HG03520 (cell line): ENCODE measurements around the gene ANXA11.

ENCODE experiments used
- ATAC-seq: cut with Tn5 transposase; IDR thresholded peaks from one replicate; pipeline ENCODE4 v1.9.1; 2021; ENCODE audit warnings: mild to moderate bottlenecking, moderate library complexity; ENCODE audit not compliant: unreplicated experiment

Gene ANXA11

DNA sequence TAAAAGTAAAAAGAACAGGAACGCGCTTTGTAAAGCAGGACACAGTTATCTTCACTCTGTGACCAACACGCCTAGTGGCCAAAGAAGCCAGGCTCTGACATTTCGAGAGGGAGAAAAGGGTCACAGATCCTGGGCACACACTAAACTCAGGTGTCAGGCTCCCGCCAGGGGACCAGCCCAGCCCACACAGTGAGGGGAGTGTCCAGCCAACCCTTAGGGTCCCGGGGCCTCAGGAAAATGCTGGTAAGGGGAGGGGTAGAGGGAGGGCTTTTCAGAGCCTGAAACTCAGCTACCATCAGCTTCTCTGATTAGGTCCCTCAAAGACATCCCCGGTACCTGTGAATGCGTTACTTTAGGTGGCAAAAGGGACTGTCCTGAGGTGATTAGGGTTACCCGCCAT, 16.6 kb downstream of the ANXA11 start:
- no peak for ATAC-seq

DNA sequence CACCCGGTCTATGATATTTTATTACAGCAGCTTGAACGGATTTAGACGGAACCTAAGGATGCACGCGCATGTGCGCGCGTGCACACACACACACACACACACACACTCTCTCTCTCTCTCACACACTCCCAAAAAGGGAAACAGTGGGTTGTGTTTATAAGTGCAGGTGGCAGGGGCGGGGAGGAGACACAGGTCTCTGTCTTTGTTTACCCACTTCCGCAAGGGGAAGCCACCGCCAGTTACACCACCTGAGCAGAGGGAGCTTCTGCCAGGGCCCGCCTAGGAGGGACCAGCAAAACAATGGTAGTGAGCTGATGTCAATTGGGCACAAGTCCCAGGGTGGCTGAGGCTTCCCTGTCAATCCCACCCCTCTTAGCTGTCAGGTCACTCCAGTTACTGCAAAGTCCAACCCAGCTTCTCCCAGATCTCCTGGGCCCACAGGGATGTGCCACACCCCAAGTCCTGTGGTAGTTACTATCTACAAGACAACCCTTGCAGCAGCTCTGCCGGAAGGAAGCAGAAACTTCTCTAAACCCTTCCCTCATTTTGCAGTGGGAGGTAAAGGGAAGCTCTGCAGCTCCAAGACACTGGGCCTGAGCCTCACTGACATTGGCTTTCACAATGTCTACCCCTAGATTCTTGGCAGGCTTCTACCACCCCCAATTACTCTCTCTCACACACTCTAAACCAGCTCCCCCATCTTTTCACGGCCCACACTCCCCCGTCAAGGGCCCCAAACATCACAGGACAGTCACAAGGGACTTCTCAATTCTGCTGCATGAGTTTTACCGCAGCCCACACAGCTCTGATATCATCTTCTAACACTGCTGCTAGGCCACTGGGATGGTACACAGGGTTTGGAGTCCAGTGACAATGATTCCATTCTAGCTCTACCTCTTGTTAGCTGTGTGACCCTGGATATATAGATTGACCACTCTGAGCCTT, 17.6 kb downstream of the ANXA11 start:
- peak; percentile 75 for ATAC-seq

DNA sequence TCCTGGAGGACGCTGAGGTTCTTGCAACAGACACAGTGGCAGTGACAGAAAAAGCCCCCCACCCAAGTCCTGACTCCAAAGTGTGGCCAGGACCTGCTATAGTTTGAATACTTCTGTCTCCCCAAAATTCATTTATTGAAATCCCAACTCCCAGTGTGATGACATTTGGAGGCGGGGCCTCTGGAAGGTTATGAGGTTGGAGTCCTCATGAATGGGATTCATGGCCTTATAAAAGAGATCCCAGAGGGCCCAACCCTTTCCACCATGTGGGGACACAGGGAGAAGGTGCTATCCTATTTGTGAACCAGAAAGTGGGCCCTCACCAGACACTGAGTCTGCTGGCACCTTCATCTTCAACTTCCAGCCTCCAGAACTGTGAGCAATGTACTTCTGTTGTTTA, 18.3 kb downstream of the ANXA11 start:
- no peak for ATAC-seq

DNA sequence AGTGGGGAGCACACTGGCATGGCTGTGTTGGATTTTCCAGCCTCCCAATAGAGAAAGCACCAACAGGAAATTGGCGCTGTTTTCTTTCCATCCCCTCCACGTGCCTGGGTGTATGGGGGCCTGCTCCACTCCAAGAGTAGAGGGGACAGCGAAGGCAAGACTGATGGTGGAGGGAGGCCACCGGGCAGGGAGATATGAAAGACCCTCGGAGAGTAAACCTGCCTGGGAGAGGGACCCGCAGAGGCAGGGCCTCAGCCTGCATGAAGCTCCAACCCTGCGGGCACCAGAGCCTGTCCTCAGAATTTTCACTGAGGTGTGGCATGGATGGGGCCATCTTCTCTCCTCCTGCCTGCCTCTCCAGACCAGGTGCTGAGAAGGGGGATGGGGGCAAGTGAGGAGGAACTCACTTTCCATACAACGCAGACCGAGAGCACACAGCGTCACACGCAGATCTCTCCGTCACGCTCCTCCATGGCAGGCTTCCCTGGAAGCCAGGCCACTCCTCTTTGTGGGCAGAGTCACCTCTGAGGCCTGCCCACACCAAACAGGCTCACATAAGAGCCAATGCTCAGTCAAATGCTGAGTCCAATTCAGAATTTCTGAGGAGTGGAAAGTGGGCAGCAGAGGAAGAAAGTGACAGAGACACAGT, 18.8 kb downstream of the ANXA11 start:
- no peak for ATAC-seq

DNA sequence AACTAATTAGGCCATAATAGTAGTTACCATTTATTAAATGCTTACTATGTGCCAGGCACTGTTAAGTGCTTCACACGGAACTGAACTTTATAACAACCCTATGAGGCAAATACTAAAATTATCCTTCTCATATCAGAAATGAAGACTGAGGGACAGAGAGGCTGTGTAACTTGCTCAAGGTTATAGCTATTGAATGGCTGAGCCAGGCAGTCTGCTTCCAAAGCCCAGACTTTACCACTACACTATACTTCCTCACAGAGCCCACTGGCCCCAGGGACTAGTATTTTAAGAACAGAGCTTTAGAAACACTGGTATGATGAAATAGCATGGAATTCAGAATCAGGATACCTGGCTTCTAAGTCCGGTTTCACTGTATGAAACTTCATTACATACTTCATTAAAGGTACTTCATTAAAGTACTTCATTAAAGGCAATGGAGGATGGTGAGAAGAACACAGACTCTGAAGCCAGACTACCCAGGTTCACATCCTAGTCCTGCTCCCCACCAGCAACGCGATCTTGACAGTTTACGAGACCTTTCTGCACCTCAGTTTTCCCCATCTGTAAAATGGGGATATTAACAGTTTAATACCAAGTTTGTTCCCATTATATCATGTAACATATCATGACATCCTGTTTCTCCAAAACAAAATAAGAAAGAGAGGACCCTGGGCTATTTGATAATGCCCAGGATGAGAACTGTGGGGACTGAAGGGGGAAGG, 19.6 kb downstream of the ANXA11 start:
- no peak for ATAC-seq

DNA sequence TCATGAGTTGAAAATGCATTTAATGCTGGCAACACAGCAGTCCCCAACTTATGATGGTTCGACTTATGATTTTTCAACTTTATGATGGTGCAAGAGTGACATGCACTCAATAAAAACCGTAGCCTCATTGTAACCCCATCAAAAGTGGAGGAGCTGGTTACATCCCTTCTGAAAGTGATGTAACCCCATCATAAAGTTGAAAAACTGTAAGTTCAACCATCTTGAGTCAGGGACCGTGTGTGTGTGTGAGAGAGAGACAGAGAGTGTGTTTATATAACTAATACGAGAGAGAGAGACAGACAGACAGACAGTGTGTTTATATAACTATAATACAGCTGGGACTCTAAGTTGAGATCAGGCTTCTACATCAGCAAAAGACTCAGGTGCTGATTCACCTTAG, 21.0 kb downstream of the ANXA11 start:
- ATAC-seq, result no peak

DNA sequence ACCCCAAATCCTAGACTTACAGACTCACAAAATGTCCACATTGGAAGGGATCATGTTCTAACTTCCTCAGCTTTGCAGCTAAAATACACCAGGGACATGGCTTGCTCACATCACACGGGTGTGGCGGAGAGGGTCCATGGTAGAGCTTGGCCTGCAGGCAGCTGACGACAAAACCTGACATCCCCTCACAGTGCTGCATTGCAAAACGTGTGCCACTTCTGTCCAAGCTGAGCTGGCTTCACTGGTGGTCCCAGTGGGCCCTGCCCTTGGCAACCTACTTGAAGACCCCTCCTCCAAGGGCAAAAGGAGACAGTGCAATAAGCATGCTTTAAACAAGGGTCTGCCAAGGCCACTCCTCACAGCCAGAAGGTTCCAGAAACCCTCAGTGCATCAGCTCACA, 21.9 kb downstream of the ANXA11 start:
- no peak for ATAC-seq

DNA sequence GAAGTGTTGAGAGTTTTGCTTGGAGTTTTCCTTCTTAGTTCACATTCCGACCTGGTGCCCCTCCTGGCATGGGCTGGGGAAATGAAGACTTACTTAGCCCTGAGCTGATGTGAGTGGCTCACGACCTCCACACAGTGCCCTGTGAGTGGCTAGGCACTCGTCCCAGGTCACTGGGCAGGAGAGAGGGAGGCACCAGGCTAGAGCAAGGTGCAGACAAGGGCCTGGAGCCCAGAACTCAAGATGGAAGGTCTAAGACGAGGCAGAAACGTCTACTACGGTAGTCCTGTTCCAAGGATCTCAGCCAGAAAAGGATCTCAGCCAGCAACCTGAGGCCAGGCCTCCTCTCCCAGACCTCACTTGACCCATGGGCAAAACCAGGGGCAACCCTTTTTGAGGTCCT, 22.4 kb downstream of the ANXA11 start:
- no peak for ATAC-seq

DNA sequence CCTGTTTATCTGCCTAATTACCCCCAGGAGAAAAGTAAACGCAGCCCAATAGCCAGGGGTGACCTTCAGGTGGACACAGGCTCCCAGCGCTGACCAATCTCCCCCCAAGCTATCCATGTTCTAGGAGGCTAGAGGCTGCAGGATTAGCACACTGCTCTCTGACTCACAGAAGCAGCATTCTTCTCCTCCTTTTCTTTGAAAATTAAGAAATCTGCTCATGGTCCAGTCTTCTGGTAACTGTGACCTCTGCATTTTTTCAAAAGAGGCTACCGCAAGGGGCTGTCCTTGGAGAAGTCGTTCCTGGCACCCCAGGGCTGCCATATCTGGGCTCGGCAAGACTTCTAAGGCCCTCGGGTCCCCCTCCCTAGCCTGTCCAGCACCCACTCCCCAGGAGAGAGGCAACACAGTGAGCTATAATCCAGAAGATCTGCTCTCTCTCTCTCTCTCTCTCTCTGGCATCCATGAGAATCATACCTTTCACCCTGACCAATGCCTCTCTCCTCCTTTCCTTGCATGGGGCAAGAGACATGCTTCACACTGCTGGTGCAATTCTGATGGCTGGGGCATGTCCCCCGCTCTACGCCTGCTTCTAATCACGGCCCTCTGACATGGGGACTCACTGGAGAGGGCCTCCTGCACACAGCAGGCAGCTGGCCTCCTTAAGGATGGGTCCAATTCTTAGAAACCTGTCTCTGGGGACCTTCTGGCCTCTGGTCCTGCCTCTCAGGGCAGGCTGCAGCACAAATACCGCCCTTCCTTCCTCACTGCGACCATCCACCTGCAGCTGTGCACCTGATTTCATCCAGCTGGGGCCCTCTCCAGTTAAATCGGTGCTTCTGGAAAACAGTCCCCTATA, 27.3 kb downstream of the ANXA11 start:
- ATAC-seq, result no peak

DNA sequence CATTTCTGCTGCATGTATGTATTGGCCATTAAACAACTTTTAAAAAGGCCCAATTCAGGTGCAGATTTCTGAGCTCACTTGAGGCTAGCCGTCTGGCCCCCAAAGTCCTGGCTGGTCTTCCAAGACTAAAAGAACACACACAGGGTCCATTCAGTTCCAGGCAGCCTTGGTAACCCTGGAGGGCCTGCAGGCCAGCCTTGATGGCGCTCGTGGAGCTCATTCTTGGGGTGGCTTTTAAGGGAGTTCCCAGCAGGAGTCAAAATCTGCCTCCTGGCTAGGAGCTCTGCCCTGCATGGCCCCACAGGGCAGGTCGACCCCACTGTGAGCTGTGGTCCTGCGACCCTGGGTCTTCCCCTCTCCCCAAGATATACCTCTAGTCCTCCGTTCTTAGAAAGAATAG, 28.8 kb downstream of the ANXA11 start:
- no peak for ATAC-seq

DNA sequence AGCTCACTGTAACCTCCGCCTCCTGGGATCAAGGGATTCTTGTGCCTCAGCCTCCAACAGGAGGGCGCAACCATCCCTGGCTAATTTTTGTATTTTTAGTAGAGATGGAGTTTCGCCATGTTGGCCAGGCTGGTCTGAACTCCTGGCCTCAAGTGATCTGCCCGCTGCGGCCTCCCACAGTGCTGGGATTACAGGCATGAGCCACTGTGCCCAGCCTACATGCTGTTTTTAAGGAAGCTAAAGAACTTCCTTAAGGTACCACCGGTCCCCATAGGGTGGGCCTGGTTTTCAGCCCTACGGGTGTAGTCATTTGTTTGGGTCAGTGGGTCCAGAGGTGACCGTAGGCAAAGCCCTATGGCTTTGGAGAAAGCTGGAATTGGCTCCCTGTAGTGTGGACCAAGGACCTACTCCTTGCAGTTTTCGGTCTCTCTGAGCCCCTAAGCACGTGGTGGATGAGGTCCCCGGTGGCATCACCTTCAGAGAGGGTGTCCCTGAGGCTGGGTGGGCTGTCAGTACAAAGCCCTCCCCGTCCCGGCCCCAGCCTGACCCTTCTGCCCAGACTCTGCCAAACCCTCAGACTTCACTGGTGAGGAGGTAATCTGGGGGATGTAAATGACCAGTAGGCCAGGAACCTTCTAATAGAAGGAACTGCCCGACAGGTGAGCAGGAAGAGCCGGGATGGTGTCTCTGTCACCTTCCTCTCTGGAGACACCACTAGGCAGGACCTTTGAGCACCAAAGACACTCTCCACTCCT, 30.5 kb downstream of the ANXA11 start:
- ATAC-seq, result no peak

DNA sequence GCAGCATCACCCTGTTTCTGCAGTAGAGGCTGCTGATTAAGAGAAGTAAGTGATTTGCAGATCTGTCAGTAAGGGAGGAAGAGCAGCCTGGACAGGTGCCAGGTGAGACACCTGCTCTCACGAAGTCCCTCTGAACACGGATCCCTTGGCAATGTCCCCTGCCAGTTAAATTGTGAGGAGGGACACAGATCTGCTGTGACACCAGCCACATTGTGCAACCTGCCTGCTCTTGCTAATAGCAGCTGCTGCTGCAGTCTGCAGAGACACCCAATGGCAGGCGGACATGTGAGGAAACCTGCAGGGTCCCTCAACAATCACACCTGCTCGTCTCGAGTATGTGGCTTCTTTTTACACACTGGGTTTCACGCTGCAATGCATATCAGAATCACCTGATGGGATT, 31.9 kb downstream of the ANXA11 start:
- ATAC-seq, result no peak

DNA sequence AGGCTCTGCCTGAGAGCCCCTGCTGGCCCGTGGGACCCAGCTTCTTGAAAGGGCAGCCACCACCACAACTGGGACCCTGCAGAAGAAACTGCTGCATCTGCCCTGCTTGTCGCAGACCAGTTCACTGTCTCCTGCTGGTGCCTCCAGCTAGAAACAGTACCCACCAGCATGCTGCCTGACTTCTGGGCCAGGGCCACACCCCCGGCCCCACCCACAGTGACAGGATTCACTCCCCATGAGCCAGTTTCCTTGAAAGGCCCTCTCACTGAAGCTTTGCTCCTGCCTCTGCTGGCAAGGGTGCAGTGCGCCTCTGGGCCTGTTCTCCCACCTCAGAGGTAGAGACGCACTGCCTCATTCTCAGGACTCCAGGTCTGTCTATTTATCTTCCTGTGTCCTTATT, 32.4 kb downstream of the ANXA11 start:
- no peak for ATAC-seq

DNA sequence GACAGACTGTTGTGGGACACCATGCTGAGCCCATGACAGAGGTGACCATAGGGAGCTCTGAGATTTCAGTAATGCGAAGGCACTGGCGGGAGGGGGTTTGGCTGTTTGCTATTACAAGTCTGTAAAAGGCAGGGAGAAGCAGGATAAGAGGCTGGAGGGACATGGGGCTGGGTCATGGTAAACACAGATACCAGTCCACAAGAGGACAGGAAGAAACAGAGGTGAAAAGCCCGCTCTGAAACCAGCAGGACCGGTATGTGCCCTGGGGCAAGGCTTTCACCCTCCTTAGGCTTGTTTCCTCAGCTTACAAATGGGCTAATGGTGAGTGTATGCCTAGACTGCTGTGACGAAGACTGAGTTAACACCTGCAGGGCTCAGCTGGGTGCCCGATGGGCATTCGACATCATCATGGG, 34.1 kb downstream of the ANXA11 start:
- ATAC-seq, result no peak

DNA sequence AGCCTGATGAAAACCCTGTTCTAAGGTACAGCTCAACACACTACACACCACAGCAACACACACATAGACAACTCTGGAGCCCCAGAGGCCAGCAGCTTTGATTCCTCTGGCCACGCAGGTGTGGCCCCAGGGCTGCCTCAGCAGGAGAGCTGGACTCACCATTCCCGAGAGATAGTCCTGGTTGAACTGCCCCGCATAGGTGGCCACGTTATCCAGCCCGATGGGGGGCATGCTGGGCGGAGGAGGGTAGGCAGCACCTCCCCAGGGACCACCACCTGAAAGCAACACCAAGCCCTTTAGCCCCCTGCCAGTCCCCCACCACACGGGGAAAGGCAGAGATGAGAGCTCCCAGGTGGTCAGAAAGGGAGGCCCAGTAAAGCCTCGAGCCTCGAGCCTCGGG, 34.7 kb downstream of the ANXA11 start:
- no peak for ATAC-seq

DNA sequence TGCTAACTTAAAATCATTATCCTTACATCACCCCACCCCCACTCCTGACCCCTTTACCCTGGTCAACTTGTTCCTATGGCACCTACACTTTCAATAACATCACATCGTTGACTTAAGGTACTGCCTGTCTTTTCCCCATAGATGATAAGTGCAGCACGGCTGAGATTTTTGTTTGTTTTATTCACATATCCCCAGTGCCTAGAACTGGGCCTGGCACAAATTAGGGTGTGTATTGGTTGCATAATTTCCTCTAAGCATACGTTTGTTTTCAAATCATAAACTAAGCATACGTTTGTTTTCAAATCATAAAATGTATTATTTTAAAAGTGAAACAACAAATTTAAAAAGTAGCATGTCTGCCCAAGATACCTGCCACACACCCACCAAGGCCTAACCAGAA, 35.3 kb downstream of the ANXA11 start:
- no peak for ATAC-seq

DNA sequence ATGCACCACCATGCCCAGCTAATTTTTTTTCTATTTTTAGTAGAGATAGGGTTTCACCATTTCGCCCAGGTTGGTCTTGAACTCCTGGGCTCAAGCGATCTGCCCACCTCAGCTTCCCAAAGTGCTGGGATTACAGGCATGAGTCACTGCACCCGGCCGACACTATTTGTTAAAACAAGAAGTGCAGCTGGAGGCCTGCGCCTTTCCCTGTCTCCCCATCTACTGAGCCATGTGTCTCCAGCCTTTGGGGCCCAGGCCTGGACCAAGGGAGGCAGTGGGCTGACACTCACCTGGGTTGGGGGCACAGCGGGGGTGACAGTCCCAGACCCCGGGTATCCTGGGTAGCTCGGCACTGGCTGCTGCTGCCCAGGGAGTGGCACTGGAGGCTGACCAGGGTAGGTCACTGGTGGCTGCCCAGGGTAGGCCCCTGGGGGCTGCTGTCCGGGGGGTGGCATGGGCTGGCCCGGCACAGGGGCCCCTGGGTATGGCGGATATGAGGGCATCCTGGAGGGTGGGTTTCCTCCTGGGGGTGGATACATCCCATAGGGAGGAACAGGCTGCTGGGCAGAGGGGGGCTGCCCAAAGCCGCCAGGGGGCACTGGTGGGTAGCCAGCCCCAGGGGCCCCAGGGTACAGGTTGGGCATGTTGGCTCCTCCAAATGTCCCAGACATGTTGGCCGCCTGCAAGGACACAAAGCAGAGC, 36.5 kb downstream of the ANXA11 start:
- no peak for ATAC-seq

DNA sequence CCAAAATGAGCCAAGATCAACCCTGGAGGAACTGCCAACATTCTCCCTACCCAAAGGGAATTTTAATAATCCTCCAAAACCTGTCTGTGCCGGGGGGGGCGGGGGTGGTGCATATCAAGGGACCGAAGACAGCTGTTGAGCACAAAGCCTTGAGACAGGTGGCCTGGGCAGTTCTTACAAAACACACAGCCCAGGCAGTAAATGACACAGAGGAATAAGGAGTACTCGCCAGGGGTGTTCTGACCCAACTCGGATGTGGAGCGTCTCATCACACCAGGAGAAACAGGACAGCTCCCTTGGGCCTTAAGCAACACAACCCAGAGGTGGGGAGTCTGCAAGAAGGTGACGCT, 37.2 kb downstream of the ANXA11 start:
- no peak for ATAC-seq

DNA sequence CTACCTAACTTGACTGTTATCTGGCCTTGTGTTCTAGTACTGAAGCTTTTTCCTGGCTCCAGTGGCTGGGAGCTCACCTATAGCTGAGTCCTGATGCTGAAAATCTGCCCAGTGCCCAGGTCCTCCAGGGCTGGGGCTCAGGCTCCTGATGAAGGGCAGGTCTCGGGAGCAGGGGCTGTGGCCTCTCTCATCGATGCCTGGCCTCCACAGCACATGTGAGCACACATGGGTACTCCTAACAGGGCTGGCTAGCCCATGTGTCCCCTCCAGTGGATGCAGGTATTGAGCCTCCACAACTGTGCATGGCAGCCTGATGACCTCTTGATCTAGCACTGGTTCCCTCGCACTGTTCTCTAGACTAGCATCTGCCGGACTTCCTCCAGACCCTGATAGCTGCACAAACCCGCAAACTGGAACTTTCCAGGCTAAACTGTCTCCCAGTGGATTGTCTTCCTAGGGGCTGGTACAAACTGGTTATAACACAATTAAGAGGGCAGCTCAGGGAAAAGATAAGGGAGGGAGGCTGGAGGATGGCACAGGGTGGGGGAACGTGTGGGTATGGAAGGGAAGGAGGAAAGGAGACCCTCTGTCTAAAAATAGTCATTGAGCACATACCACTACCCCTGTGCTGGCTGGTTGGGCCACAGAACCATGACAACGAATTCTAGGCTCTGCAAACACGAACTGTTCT, 37.7 kb downstream of the ANXA11 start:
- no peak for ATAC-seq
